ENCODE results near the gene ERCC4. TPM values are rescaled to one million over a fixed set of nuclear protein-coding genes. Genes with fewer than 3 reads are reported as not detected.

The ERCC4 gene
- total RNA-seq, 1 donor from 2014 or later, result 13.9 TPM

GRCh38 chr16:13915033-13915635 is 4.8 kb upstream of the ERCC4 start:
- Mint-ChIP-seq H3K27me3 (ENCODE audit: low read depth, unreplicated experiment) (peaks cover 3% of the 10 kb centered on the region), H3K36me3 (ENCODE audit: low read depth, unreplicated experiment) (no peaks in the 10 kb centered on the region), H3K9me3 (ENCODE audit: unreplicated experiment) (peaks cover 4% of the 10 kb centered on the region), H3K4me3 (ENCODE audit: unreplicated experiment) (no peak overlapping the region), H3K4me1 (ENCODE audit: low read depth, unreplicated experiment) (peaks cover 1% of the 10 kb centered on the region), H3K27ac (ENCODE audit: unreplicated experiment) (no peak overlapping the region)
- DNase-seq (ENCODE audit: low read depth), result no peak
- H3K4me2 ChIP-seq (ENCODE audit: low read length), result no peak overlapping the region
- H3K27me3 ChIP-seq (ENCODE audit: insufficient read depth, low read length), result no peaks in the 10 kb centered on the region
- FAIRE-seq, result no peak
- H3K27ac ChIP-seq (ENCODE audit: low read depth, low read length), result no peak overlapping the region
- H3K9me3 ChIP-seq (ENCODE audit: insufficient read depth, low read depth, low read length), result no peaks in the 10 kb centered on the region
- no peak overlapping the region for H2AFZ ChIP-seq (ENCODE audit: low read depth, low read length)
- no peaks in the 10 kb centered on the region for H4K20me1 ChIP-seq (ENCODE audit: insufficient read depth, low read length)
- TF ChIP-seq CTCF (IDR thresholded peaks at IDR 0.05; ENCODE audit: insufficient read depth, low read depth, low read length), result no peak
- no peak for TF ChIP-seq EZH2 (IDR thresholded peaks at IDR 0.05; ENCODE audit: insufficient read depth, low read length)
- H3K36me3 ChIP-seq (ENCODE audit: insufficient read depth, low read length), result no peaks in the 10 kb centered on the region
- H3K4me3 ChIP-seq (ENCODE audit: insufficient read depth, low read depth, low read length), result no peak overlapping the region
- no peak overlapping the region for H3K9ac ChIP-seq (ENCODE audit: low read length)
- H3K79me2 ChIP-seq (ENCODE audit: insufficient read depth, low read length), result peaks cover under 1% of the 10 kb centered on the region
- no peaks in the 10 kb centered on the region for H3K4me1 ChIP-seq (ENCODE audit: insufficient read depth, low read length)

GRCh38 chr16:13919330-13919682 is 648 bp upstream of the ERCC4 start:
- Mint-ChIP-seq H3K27ac (ENCODE audit: unreplicated experiment) (no peak overlapping the region), H3K36me3 (ENCODE audit: low read depth, unreplicated experiment) (no peaks in the 10 kb centered on the region), H3K4me1 (ENCODE audit: low read depth, unreplicated experiment) (peaks cover 15% of the 10 kb centered on the region), H3K4me3 (ENCODE audit: unreplicated experiment) (peak overlapping the region; percentile 97), H3K27me3 (ENCODE audit: low read depth, unreplicated experiment) (peaks cover 3% of the 10 kb centered on the region), H3K9me3 (ENCODE audit: unreplicated experiment) (no peaks in the 10 kb centered on the region)
- peaks cover 3% of the 10 kb centered on the region for H3K36me3 ChIP-seq (ENCODE audit: insufficient read depth, low read length)
- peak overlapping the region; percentile 61 for H2AFZ ChIP-seq (ENCODE audit: low read depth, low read length)
- peak overlapping the region; percentile 96 for H3K9ac ChIP-seq (ENCODE audit: low read length)
- no peaks in the 10 kb centered on the region for H3K27me3 ChIP-seq (ENCODE audit: insufficient read depth, low read length)
- H3K79me2 ChIP-seq (ENCODE audit: insufficient read depth, low read length), result peaks cover 11% of the 10 kb centered on the region
- peaks cover 17% of the 10 kb centered on the region for H3K4me1 ChIP-seq (ENCODE audit: insufficient read depth, low read length)
- peaks cover 4% of the 10 kb centered on the region for H4K20me1 ChIP-seq (ENCODE audit: insufficient read depth, low read length)
- peak overlapping the region; percentile 19 for H3K27ac ChIP-seq (ENCODE audit: low read depth, low read length)
- H3K4me2 ChIP-seq (ENCODE audit: low read length), result peak overlapping the region; percentile 96
- no peak for TF ChIP-seq EZH2 (IDR thresholded peaks at IDR 0.05; ENCODE audit: insufficient read depth, low read length)
- TF ChIP-seq CTCF (IDR thresholded peaks at IDR 0.05; ENCODE audit: insufficient read depth, low read depth, low read length), result no peak
- peak overlapping the region; percentile 48 for H3K4me3 ChIP-seq (ENCODE audit: insufficient read depth, low read depth, low read length)
- peak; percentile 31 for DNase-seq (ENCODE audit: low read depth)
- FAIRE-seq, result no peak
- no peaks in the 10 kb centered on the region for H3K9me3 ChIP-seq (ENCODE audit: insufficient read depth, low read depth, low read length)

GRCh38 chr16:13920510-13920818 is 510 bp downstream of the ERCC4 start:
- H3K4me2 ChIP-seq (ENCODE audit: low read length), result peak overlapping the region; percentile 96
- H3K27ac ChIP-seq (ENCODE audit: low read depth, low read length), result peak overlapping the region; percentile 75
- Mint-ChIP-seq H3K4me3 (ENCODE audit: unreplicated experiment) (peak overlapping the region; percentile 97), H3K27ac (ENCODE audit: unreplicated experiment) (peak overlapping the region; percentile 92), H3K27me3 (ENCODE audit: low read depth, unreplicated experiment) (no peaks in the 10 kb centered on the region), H3K4me1 (ENCODE audit: low read depth, unreplicated experiment) (peaks cover 15% of the 10 kb centered on the region), H3K9me3 (ENCODE audit: unreplicated experiment) (no peaks in the 10 kb centered on the region), H3K36me3 (ENCODE audit: low read depth, unreplicated experiment) (no peaks in the 10 kb centered on the region)
- peak overlapping the region; percentile 99 for H2AFZ ChIP-seq (ENCODE audit: low read depth, low read length)
- peaks cover 11% of the 10 kb centered on the region for H3K79me2 ChIP-seq (ENCODE audit: insufficient read depth, low read length)
- H3K9ac ChIP-seq (ENCODE audit: low read length), result peak overlapping the region; percentile 96
- no peaks in the 10 kb centered on the region for H3K9me3 ChIP-seq (ENCODE audit: insufficient read depth, low read depth, low read length)
- TF ChIP-seq CTCF (IDR thresholded peaks at IDR 0.05; ENCODE audit: insufficient read depth, low read depth, low read length) (no peak), EZH2 (IDR thresholded peaks at IDR 0.05; ENCODE audit: insufficient read depth, low read length) (no peak)
- no peaks in the 10 kb centered on the region for H3K27me3 ChIP-seq (ENCODE audit: insufficient read depth, low read length)
- no peak for FAIRE-seq
- peaks cover 3% of the 10 kb centered on the region for H3K36me3 ChIP-seq (ENCODE audit: insufficient read depth, low read length)
- peaks cover 17% of the 10 kb centered on the region for H3K4me1 ChIP-seq (ENCODE audit: insufficient read depth, low read length)
- peak overlapping the region; percentile 86 for H3K4me3 ChIP-seq (ENCODE audit: insufficient read depth, low read depth, low read length)
- DNase-seq (ENCODE audit: low read depth), result no peak
- peaks cover 4% of the 10 kb centered on the region for H4K20me1 ChIP-seq (ENCODE audit: insufficient read depth, low read length)
